ENCODE results near the gene SOCS2.
"Not testable (repeated sequence)": the region's sequence is repeated elsewhere in the genome, so short reads cannot be mapped to it uniquely, and the experiment has no call there.

Gene SOCS2

GRCh38 chr12:93550748-93551611 lies 21.5 kb upstream of the SOCS2 start:
- TF ChIP-seq CTCF (IDR thresholded peaks at IDR 0.05; ENCODE audit: low read length, missing control alignments): no peak
- no peak overlapping the region for H3K4me3 ChIP-seq (replicated peaks; ENCODE audit: low read depth, low read length)
- DNase-seq (ENCODE audit: low read depth): no peak

- DNase-seq (ENCODE audit: low read depth): no peak
- no peak overlapping the region for H3K4me3 ChIP-seq (replicated peaks; ENCODE audit: low read depth, low read length)
- no peak for TF ChIP-seq CTCF (IDR thresholded peaks at IDR 0.05; ENCODE audit: low read length, missing control alignments)
Observed at GRCh38 chr12:93552427-93552826, 20.0 kb upstream of the SOCS2 start.

- H3K4me3 ChIP-seq (replicated peaks; ENCODE audit: low read depth, low read length); DNase-seq (ENCODE audit: low read depth): not testable (repeated sequence)
Observed at GRCh38 chr12:93557879-93558278, 14.6 kb upstream of the SOCS2 start.

- H3K4me3 ChIP-seq (replicated peaks; ENCODE audit: low read depth, low read length); DNase-seq (ENCODE audit: low read depth): not testable (repeated sequence)
Observed at GRCh38 chr12:93558685-93559084, 13.8 kb upstream of the SOCS2 start.

- no peak overlapping the region for H3K4me3 ChIP-seq (replicated peaks; ENCODE audit: low read depth, low read length)
- peak; percentile 39 for TF ChIP-seq CTCF (IDR thresholded peaks at IDR 0.05; ENCODE audit: low read length, missing control alignments)
- peak; percentile 47 for DNase-seq (ENCODE audit: low read depth)
Observed at GRCh38 chr12:93563807-93564538, 8.5 kb upstream of the SOCS2 start.

GRCh38 chr12:93565760-93566159 lies 6.7 kb upstream of the SOCS2 start:
- TF ChIP-seq CTCF (IDR thresholded peaks at IDR 0.05; ENCODE audit: low read length, missing control alignments): no peak
- no peak for DNase-seq (ENCODE audit: low read depth)
- no peak overlapping the region for H3K4me3 ChIP-seq (replicated peaks; ENCODE audit: low read depth, low read length)

GRCh38 chr12:93567174-93567573 lies 5.3 kb upstream of the SOCS2 start:
- no peak overlapping the region for H3K4me3 ChIP-seq (replicated peaks; ENCODE audit: low read depth, low read length)
- TF ChIP-seq CTCF (IDR thresholded peaks at IDR 0.05; ENCODE audit: low read length, missing control alignments): no peak
- DNase-seq (ENCODE audit: low read depth): peak; percentile 27

- no peak for TF ChIP-seq CTCF (IDR thresholded peaks at IDR 0.05; ENCODE audit: low read length, missing control alignments)
- no peak overlapping the region for H3K4me3 ChIP-seq (replicated peaks; ENCODE audit: low read depth, low read length)
- DNase-seq (ENCODE audit: low read depth): no peak
Observed at GRCh38 chr12:93568091-93568490, 4.4 kb upstream of the SOCS2 start.

Measured in fibroblast of pulmonary artery (primary cell).